Lower lobe of right lung (tissue), 2 donors: Measurements from ENCODE around the gene POLRMT. TPM values are rescaled to one million over a fixed set of nuclear protein-coding genes. Genes with fewer than 3 reads are reported as not detected.
A peak's percentile ranks its signal among the peaks of the same experiment; 100 is the strongest.

Source experiments
- ATAC-seq, 2 donors: fragments of 200-7000 bp; cut with Tn5 transposase; one replicate each; pipeline ENCODE4 v1.9.1; 2020 to 2022; ENCODE audit warnings: mild to moderate bottlenecking in 2 of 2, moderate library complexity in 2 of 2
- DNase-seq: peaks from one replicate; pipeline ENCODE4 v3.0.0-alpha.2; 2020
- H3K27ac ChIP-seq: fragments of 200-600 bp; one replicate; pipeline ENCODE4 v1.8.0; 2022
- H3K27me3 ChIP-seq: fragments of 200-600 bp; one replicate; pipeline ENCODE4 v1.8.0; 2022; ENCODE audit warnings: low read depth
- H3K36me3 ChIP-seq: fragments of 200-600 bp; one replicate; pipeline ENCODE4 v1.8.0; 2022; ENCODE audit warnings: mild to moderate bottlenecking
- H3K4me1 ChIP-seq: fragments of 200-600 bp; one replicate; pipeline ENCODE4 v1.8.0; 2022
- H3K4me3 ChIP-seq: fragments of 200-600 bp; one replicate; pipeline ENCODE4 v1.8.0; 2022; ENCODE audit warnings: mild to moderate bottlenecking
- H3K9me3 ChIP-seq: fragments of 200-600 bp; one replicate; pipeline ENCODE4 v1.8.0; 2022
- intact Hi-C: fragments of 100-400 bp; cut with DNase I; formaldehyde crosslinking; loops from one replicate; pipeline ENCODE4 v1.11.0; 2022
- total RNA-seq: library from RNA; stranded (reverse); fragmentation: NEBNext Ultra II Directional; extraction: Animal tissue kit (Norgen Biotek cat#: 25700); gene quantifications from one replicate; pipeline ENCODE4 v1.2.1, GENCODE V29; 2021
- TF ChIP-seq, protein P1 (sequence below): fragments of 200-600 bp; IDR thresholded peaks from one replicate; pipeline ENCODE4 v1.8.0; 2022; ENCODE audit warnings: antibody characterized with exemption, mild to moderate bottlenecking
- donor health status: DM: no; HTN: yes; CAD: no; lungs with severe emphysema.

Gene POLRMT
- total RNA-seq, 1 donor from 2014 or later: 42.5 TPM

DNA sequence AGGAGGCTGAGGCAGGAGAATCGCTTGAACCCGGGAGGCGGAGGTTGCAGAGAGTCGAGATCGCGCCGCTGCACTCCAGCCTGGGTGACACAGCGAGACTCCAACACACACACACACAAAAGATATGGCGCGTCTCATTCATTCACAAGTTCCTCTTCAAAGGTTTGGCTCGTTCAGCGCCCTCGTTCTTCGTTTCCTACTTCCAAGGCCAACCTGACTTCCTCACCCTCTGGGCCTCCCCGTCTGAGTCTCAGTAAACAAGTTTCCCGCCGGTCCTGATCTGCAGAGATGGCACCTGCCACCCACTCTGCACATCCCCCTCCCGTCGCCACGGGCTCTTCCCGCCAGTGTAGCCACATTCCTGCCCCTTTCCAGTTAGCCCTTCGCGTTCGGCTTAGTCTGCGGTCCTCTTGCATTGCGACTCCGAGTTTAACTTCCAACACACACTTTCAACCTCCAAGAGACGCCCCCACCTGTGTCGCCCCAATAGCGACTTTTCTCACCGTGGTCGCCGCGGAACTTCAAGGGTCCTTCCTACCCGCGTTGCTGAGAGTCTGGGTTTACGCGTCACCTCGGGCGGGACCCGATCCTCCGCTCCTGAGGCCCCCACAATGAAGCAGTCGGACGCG lies 62.3 kb downstream of the POLRMT start:
- DNase-seq: peak; percentile 70
- intact Hi-C loops: no loop called here

DNA sequence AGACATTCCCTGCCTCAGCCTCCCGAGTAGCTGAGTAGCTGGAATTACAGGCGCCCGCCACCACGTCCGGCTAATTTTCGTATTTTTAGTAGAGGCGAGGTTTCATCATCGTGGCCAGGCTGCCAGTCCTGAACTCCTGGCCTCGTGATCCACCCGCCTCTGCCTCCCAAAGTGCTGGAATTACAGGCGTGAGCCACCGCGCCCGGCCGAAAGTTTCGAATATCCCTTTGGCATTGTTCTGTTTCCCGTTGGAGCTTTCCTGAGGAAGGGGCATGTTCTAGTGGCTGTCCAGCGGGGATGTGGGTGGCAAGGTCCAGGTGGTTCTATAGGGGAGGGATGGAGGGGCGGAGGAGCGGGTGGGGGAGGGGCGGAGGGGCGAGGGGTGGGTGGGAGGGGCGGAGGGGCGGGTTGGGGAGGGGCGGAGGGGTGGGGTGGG lies 63.1 kb downstream of the POLRMT start:
- TF ChIP-seq, protein P1, sequence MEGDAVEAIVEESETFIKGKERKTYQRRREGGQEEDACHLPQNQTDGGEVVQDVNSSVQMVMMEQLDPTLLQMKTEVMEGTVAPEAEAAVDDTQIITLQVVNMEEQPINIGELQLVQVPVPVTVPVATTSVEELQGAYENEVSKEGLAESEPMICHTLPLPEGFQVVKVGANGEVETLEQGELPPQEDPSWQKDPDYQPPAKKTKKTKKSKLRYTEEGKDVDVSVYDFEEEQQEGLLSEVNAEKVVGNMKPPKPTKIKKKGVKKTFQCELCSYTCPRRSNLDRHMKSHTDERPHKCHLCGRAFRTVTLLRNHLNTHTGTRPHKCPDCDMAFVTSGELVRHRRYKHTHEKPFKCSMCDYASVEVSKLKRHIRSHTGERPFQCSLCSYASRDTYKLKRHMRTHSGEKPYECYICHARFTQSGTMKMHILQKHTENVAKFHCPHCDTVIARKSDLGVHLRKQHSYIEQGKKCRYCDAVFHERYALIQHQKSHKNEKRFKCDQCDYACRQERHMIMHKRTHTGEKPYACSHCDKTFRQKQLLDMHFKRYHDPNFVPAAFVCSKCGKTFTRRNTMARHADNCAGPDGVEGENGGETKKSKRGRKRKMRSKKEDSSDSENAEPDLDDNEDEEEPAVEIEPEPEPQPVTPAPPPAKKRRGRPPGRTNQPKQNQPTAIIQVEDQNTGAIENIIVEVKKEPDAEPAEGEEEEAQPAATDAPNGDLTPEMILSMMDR: no peak
- Histone ChIP-seq H3K4me1 (peaks cover 32% of the 10 kb centered on the region), H3K27ac (no peak overlapping the region), H3K9me3 (no peaks in the 10 kb centered on the region), H3K4me3 (no peak overlapping the region), H3K36me3 (no peaks in the 10 kb centered on the region), H3K27me3 (no peaks in the 10 kb centered on the region)
- ATAC-seq (no peak), DNase-seq (no peak)
- intact Hi-C loops: no loop called here

More for the DNA sequence above, 62.3 kb downstream of the POLRMT start:
- Histone ChIP-seq H3K27ac (peak overlapping the region; percentile 93), H3K9me3 (no peaks in the 10 kb centered on the region), H3K36me3 (no peaks in the 10 kb centered on the region), H3K4me3 (peak overlapping the region; percentile 96), H3K27me3 (no peaks in the 10 kb centered on the region), H3K4me1 (peaks cover 40% of the 10 kb centered on the region)
- ATAC-seq: peak; percentile 12 to 15
- TF ChIP-seq, protein P1: no peak

DNA sequence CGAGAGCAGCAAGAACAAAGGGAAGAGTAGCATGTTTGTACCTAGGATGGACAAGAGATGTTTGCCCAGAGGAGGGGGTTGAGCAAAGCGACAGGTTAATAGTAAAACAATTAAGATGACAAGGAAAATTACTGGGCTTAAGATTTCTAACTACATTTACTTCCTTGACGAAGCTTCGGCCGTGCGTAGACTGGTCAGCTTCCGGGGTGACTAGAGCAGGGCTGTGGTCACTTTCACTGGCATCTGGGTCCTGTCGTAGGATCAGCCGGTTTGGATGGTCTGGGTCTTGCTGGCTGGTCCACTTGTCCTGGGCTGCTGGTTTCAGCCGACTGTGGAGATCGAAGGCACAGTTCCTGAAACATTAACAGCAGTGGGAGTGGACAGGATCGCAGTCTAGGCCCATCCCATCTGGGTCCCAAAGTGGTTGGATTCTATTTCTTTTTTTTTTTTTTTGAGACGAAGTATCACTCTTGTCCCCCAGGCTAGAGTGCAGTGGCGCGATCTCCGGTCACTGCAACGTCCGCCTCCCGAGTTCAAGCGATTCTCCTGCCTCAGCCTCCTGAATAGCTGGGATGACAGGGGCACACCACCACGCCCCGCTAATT lies 65.9 kb downstream of the POLRMT start:
- Histone ChIP-seq H3K27me3 (no peaks in the 10 kb centered on the region), H3K36me3 (no peaks in the 10 kb centered on the region), H3K4me1 (peaks cover 11% of the 10 kb centered on the region), H3K9me3 (no peaks in the 10 kb centered on the region), H3K27ac (peak overlapping the region; percentile 49), H3K4me3 (no peak overlapping the region)
- intact Hi-C loops: no loop called here
- DNase-seq (peak; percentile 50), ATAC-seq (no peak)
- TF ChIP-seq, protein P1: no peak

Other genes starting within 250 kb of the POLRMT start
- 2.2 TPM for gene C2CD4C, start 224.4 kb downstream of the POLRMT start, total RNA-seq
- 24.0 TPM for gene SHC2, start 172.5 kb downstream of the POLRMT start, total RNA-seq
- 0.92 TPM for gene MADCAM1, start 137.1 kb downstream of the POLRMT start, total RNA-seq
- 18.8 TPM for gene TPGS1, start 126.0 kb downstream of the POLRMT start, total RNA-seq
- 40.0 TPM for gene CDC34, start 101.8 kb downstream of the POLRMT start, total RNA-seq
- 3.6 TPM for gene GZMM, start 89.5 kb downstream of the POLRMT start, total RNA-seq
- gene BSG, start 60.9 kb downstream of the POLRMT start, total RNA-seq: 366 TPM
- gene HCN2, start 43.7 kb downstream of the POLRMT start, total RNA-seq: 0.24 TPM
- 0.65 TPM for gene FGF22, start 6.3 kb upstream of the POLRMT start, total RNA-seq
- 27.0 TPM for gene RNF126, start 29.7 kb upstream of the POLRMT start, total RNA-seq
- gene FSTL3, start 42.9 kb upstream of the POLRMT start, total RNA-seq: 48.0 TPM
- gene PRSS57, start 61.9 kb upstream of the POLRMT start, total RNA-seq: not detected
- gene PALM, start 75.4 kb upstream of the POLRMT start, total RNA-seq: 37.0 TPM
- gene MISP, start 117.6 kb upstream of the POLRMT start, total RNA-seq: 8.9 TPM
- 254 TPM for gene PTBP1, start 163.9 kb upstream of the POLRMT start, total RNA-seq
- gene PLPPR3, start 188.4 kb upstream of the POLRMT start, total RNA-seq: 2.1 TPM
- gene AZU1, start 194.3 kb upstream of the POLRMT start, total RNA-seq: 1.7 TPM
- gene PRTN3, start 207.5 kb upstream of the POLRMT start, total RNA-seq: not detected
- 0.97 TPM for gene ELANE, start 218.8 kb upstream of the POLRMT start, total RNA-seq
- gene CFD, start 226.1 kb upstream of the POLRMT start, total RNA-seq: 282 TPM